HepG2 (cell line): ENCODE measurements around the gene SEC24A. TPM values are rescaled to one million over a fixed set of nuclear protein-coding genes. Genes with fewer than 3 reads are reported as not detected.
A peak's percentile ranks its signal among the peaks of the same experiment; 100 is the strongest.

Experiments used
- AHDC1 ChIP-seq: sonication (generic); formaldehyde crosslinking; IDR thresholded peaks from 2 replicates; pipeline ENCODE4 v1.5.1; 2020; ENCODE audit warnings: mild to moderate bottlenecking, missing genetic modification reagents, borderline replicate concordance
- HDAC1 ChIP-seq: sonication (generic); formaldehyde crosslinking; IDR thresholded peaks from 2 replicates; pipeline ENCODE4 v1.5.1; 2020; ENCODE audit warnings: mild to moderate bottlenecking, missing genetic modification reagents
- HDAC2 ChIP-seq: sonication (generic); formaldehyde crosslinking; IDR thresholded peaks from 2 replicates; pipeline ENCODE4 v1.4.0; 2020; ENCODE audit warnings: missing genetic modification reagents
- HNF4A ChIP-seq: sonication (generic); formaldehyde crosslinking; IDR thresholded peaks from 2 replicates; pipeline ENCODE4 v1.4.0; 2020; ENCODE audit warnings: missing genetic modification reagents
- KAT8 ChIP-seq: IDR thresholded peaks from 2 replicates; pipeline ENCODE4 v1.6.1; 2016; ENCODE audit warnings: missing genetic modification reagents, missing compliant biosample characterization
- LCORL ChIP-seq, 2 experiments: fragments of 450-650 bp in 1 of 2; sonication (generic) in 1 of 2; formaldehyde crosslinking in 1 of 2; IDR thresholded peaks; 2 replicates each; pipeline versions ENCODE4 v1.5.0 to v1.6.1; 2017 to 2020; ENCODE audit warnings: antibody characterized with exemption in 1 of 2, missing genetic modification reagents in 1 of 2
- MAFF ChIP-seq: IDR thresholded peaks from 2 replicates; pipeline ENCODE4 v1.6.1; 2011; ENCODE audit warnings: low read depth, low read length, improper control_type of control experiment
- NR2F1 ChIP-seq, 2 experiments: fragments of 450-650 bp in 1 of 2; formaldehyde crosslinking in 1 of 2; IDR thresholded peaks; 2 replicates each; pipeline versions ENCODE4 v1.5.0 to v1.6.1; 2016 to 2020; ENCODE audit warnings: mild to moderate bottlenecking in 1 of 2, missing compliant biosample characterization in 1 of 2, missing genetic modification reagents in 1 of 2, moderate library complexity in 1 of 2
- NR2F6 ChIP-seq, 2 experiments: IDR thresholded peaks; 2 replicates each; pipeline ENCODE4 v1.6.1; 2016; ENCODE audit warnings: antibody characterized with exemption in 1 of 2, mild to moderate bottlenecking in 1 of 2
- RARA ChIP-seq: IDR thresholded peaks from 2 replicates; pipeline ENCODE4 v1.6.1; 2016; ENCODE audit warnings: missing genetic modification reagents, missing compliant biosample characterization
- TEF ChIP-seq: sonication (generic); formaldehyde crosslinking; IDR thresholded peaks from 2 replicates; pipeline ENCODE4 v1.5.0; 2020; ENCODE audit warnings: missing genetic modification reagents
- ZNF331 ChIP-seq: sonication (generic); formaldehyde crosslinking; IDR thresholded peaks from 2 replicates; pipeline ENCODE4 v1.4.0; 2020; ENCODE audit warnings: missing genetic modification reagents
- ZNF549 ChIP-seq: sonication (generic); formaldehyde crosslinking; IDR thresholded peaks from 2 replicates; pipeline ENCODE4 v1.5.0; 2020; ENCODE audit warnings: missing genetic modification reagents
- ZNF652 ChIP-seq: IDR thresholded peaks from 2 replicates; pipeline ENCODE4 v1.6.1; 2016; ENCODE audit warnings: low read depth, borderline replicate concordance
- ZNF777 ChIP-seq: sonication (generic); formaldehyde crosslinking; IDR thresholded peaks from 2 replicates; pipeline ENCODE4 v1.4.0; 2020; ENCODE audit warnings: missing genetic modification reagents
- ZSCAN31 ChIP-seq: sonication (generic); formaldehyde crosslinking; IDR thresholded peaks from 2 replicates; pipeline ENCODE4 v1.5.0; 2020; ENCODE audit warnings: low read depth, mild to moderate bottlenecking, missing genetic modification reagents
- polyA plus RNA-seq, 8 experiments: library from polyadenylated mRNA; depleted of rRNA in 3 of 8; stranded (reverse) in 7 of 8; unstranded in 1 of 8; fragments of >200 nt; fragmentation: Illumina TruSeq in 4 of 8; extraction: Trizol in 4 of 8; gene quantifications; 2 replicates each; pipeline versions ENCODE4 v1.2.1 to v1.2.3, GENCODE V29; 2011 to 2016; ENCODE audit warnings: low read depth in 4 of 8, missing spikeins in 1 of 8, mixed read lengths in 1 of 8; ENCODE audit not compliant: insufficient read depth in 1 of 8
- total RNA-seq, 5 experiments: library from RNA; depleted of rRNA; stranded (reverse); fragments of >200 nt; fragmentation: Illumina TruSeq; extraction: Trizol; gene quantifications; 2 replicates each; pipeline ENCODE4 v1.2.3, GENCODE V29; 2016; ENCODE audit warnings: low read depth in 1 of 5
- TF ChIP-seq, protein P1 (sequence below): IDR thresholded peaks from 2 replicates; pipeline ENCODE4 v1.4.0; 2020; ENCODE audit warnings: mild to moderate bottlenecking, missing genetic modification reagents
- TF ChIP-seq, protein P2 (sequence below): IDR thresholded peaks from 2 replicates; pipeline ENCODE4 v1.6.1; 2012; ENCODE audit warnings: inconsistent platforms
- TF ChIP-seq, protein P3 (sequence below): IDR thresholded peaks from 2 replicates; pipeline ENCODE4 v1.6.1; 2016; ENCODE audit warnings: missing genetic modification reagents, missing compliant biosample characterization

Gene SEC24A
- total and polyA plus RNA-seq, 2 of the 13 experiments (the other 11 are each of a cell fraction or from before 2014, with no cell fraction given): 30.5 to 56.8 TPM

- TF ChIP-seq AHDC1 (CRISPR knock-in tag) (peak; percentile 57; the same call in 1 of the 2 replicates), NR2F1 (CRISPR knock-in tag; IDR thresholded peaks at IDR 0.05) (peak; percentile 54 to 60; a peak in 2 of 4 replicates), KAT8 (CRISPR knock-in tag) (0 out of 2 replicates have a peak, but pooled peaks have one; percentile 30), MAFF (peak; percentile 98), ZNF652 (CRISPR knock-in tag) (no peak), ZNF777 (CRISPR knock-in tag) (no peak), HNF4A (CRISPR knock-in tag) (peak; percentile 84), ZNF549 (CRISPR knock-in tag) (no peak), HDAC1 (CRISPR knock-in tag) (0 out of 2 replicates have a peak, but pooled peaks have one; percentile 30), NR2F6 (IDR thresholded peaks at IDR 0.05) (peak; percentile 77), NR2F6 (CRISPR knock-in tag; IDR thresholded peaks at IDR 0.05) (peak; percentile 87), ZSCAN31 (CRISPR knock-in tag) (no peak), RARA (CRISPR knock-in tag) (peak; percentile 45; the same call in 1 of the 2 replicates), ZNF331 (peak; percentile 48; the same call in 1 of the 2 replicates), LCORL (IDR thresholded peaks at IDR 0.05) (no peak), LCORL (CRISPR knock-in tag; IDR thresholded peaks at IDR 0.05) (peak; percentile 17; the same call in 1 of the 2 replicates), TEF (CRISPR knock-in tag) (peak; percentile 77; the same call in 1 of the 2 replicates), HDAC2 (CRISPR knock-in tag) (peak; percentile 57)
- TF ChIP-seq, protein P1, sequence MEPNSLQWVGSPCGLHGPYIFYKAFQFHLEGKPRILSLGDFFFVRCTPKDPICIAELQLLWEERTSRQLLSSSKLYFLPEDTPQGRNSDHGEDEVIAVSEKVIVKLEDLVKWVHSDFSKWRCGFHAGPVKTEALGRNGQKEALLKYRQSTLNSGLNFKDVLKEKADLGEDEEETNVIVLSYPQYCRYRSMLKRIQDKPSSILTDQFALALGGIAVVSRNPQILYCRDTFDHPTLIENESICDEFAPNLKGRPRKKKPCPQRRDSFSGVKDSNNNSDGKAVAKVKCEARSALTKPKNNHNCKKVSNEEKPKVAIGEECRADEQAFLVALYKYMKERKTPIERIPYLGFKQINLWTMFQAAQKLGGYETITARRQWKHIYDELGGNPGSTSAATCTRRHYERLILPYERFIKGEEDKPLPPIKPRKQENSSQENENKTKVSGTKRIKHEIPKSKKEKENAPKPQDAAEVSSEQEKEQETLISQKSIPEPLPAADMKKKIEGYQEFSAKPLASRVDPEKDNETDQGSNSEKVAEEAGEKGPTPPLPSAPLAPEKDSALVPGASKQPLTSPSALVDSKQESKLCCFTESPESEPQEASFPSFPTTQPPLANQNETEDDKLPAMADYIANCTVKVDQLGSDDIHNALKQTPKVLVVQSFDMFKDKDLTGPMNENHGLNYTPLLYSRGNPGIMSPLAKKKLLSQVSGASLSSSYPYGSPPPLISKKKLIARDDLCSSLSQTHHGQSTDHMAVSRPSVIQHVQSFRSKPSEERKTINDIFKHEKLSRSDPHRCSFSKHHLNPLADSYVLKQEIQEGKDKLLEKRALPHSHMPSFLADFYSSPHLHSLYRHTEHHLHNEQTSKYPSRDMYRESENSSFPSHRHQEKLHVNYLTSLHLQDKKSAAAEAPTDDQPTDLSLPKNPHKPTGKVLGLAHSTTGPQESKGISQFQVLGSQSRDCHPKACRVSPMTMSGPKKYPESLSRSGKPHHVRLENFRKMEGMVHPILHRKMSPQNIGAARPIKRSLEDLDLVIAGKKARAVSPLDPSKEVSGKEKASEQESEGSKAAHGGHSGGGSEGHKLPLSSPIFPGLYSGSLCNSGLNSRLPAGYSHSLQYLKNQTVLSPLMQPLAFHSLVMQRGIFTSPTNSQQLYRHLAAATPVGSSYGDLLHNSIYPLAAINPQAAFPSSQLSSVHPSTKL (CRISPR knock-in tag): peak; percentile 75
- TF ChIP-seq, protein P2, sequence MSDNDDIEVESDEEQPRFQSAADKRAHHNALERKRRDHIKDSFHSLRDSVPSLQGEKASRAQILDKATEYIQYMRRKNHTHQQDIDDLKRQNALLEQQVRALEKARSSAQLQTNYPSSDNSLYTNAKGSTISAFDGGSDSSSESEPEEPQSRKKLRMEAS: 0 out of 2 replicates have a peak, but pooled peaks have one; percentile 20
- TF ChIP-seq, protein P3, sequence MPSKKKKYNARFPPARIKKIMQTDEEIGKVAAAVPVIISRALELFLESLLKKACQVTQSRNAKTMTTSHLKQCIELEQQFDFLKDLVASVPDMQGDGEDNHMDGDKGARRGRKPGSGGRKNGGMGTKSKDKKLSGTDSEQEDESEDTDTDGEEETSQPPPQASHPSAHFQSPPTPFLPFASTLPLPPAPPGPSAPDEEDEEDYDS (CRISPR knock-in tag): no peak
Observed at GRCh38 chr5:134626369-134627014, 22.1 kb upstream of the SEC24A start (continued).
